Progenitor cell of endocrine pancreas (in vitro differentiated cells): ENCODE data around the gene CDYL. TPM values are rescaled to one million over a fixed set of nuclear protein-coding genes. Genes with fewer than 3 reads are reported as not detected.

Experiments used
- DNase-seq: peaks from one replicate; pipeline ENCODE4 v3.0.0; 2021; ENCODE audit warnings: low spot score; ENCODE audit not compliant: unreplicated experiment
- H3K27ac Mint-ChIP-seq: 2 replicates; pipeline ENCODE4 v1.8.0; 2021; ENCODE audit warnings: mild to moderate bottlenecking, moderate library complexity, mixed read lengths
- H3K27me3 Mint-ChIP-seq: 2 replicates; pipeline ENCODE4 v1.8.0; 2021; ENCODE audit warnings: mixed read lengths
- H3K36me3 Mint-ChIP-seq: 2 replicates; pipeline ENCODE4 v1.8.0; 2022; ENCODE audit warnings: mixed read lengths; ENCODE audit not compliant: insufficient read depth
- H3K4me1 Mint-ChIP-seq: 2 replicates; pipeline ENCODE4 v1.8.0; 2021; ENCODE audit warnings: low read depth, mixed read lengths
- H3K4me3 Mint-ChIP-seq: 2 replicates; pipeline ENCODE4 v1.8.0; 2021; ENCODE audit warnings: low read depth, mild to moderate bottlenecking, moderate library complexity, mixed read lengths
- H3K9me3 Mint-ChIP-seq: 2 replicates; pipeline ENCODE4 v1.8.0; 2021; ENCODE audit warnings: low read depth, mixed read lengths
- total RNA-seq: library from RNA; stranded (reverse); gene quantifications from 2 replicates; pipeline ENCODE4 v1.2.1, GENCODE V29; 2021
- TF ChIP-seq, protein P1 (sequence below): fragments of 200-600 bp; sonication (generic); IDR thresholded peaks from one replicate; pipeline ENCODE4 v1.5.0; 2021; ENCODE audit warnings: antibody characterized with exemption, mild to moderate bottlenecking; ENCODE audit not compliant: unreplicated experiment

CDYL gene
- total RNA-seq, 1 donor from 2014 or later: 78.3 TPM

DNA sequence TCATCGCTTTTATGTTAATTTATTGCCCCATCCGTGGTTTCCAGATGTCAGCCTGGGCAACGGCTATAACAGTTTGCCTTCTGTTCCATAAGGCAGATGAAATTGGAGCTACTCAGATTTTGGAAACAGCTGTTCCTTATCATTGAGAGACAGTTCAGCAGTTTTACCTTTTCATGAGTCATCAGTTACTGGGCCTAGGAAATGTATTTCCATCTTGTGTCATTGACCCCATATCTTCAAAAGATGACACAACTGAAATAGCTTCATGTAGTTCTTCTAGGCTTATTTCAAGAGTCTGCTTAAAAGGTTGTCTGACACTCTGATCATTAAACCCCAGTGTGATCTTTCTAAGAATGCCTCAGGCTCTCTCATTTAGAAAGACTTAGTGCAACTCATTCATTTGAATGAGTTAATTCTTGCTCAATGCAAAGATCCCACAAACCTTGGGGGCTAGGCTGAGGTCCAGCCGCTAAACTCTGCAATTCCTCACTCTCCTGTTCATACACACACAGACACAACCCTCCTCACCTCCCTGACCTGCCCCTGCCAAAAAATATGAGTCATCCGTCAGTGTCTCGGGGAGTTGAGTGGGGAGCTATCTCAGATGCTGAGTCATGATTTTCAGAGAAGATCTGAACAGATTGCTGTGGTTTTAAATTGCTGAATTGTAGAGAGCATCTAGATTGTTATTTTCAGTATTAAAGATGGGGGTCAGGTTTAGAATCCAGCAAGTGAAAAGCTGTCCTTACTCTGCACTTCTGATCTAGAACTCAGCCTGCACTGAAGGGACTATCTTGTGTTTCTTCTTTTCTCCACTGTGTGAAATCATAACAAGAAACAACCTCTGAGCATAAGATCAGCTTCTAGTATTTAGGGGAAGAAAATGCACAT lies 165.8 kb downstream of the CDYL start:
- Mint-ChIP-seq H3K27ac (peak overlapping the region; percentile 65), H3K36me3 (peaks cover 11% of the 10 kb centered on the region), H3K4me1 (peaks cover 10% of the 10 kb centered on the region), H3K27me3 (no peaks in the 10 kb centered on the region), H3K9me3 (no peaks in the 10 kb centered on the region), H3K4me3 (no peak overlapping the region)
- no peak for DNase-seq
- TF ChIP-seq, protein P1, sequence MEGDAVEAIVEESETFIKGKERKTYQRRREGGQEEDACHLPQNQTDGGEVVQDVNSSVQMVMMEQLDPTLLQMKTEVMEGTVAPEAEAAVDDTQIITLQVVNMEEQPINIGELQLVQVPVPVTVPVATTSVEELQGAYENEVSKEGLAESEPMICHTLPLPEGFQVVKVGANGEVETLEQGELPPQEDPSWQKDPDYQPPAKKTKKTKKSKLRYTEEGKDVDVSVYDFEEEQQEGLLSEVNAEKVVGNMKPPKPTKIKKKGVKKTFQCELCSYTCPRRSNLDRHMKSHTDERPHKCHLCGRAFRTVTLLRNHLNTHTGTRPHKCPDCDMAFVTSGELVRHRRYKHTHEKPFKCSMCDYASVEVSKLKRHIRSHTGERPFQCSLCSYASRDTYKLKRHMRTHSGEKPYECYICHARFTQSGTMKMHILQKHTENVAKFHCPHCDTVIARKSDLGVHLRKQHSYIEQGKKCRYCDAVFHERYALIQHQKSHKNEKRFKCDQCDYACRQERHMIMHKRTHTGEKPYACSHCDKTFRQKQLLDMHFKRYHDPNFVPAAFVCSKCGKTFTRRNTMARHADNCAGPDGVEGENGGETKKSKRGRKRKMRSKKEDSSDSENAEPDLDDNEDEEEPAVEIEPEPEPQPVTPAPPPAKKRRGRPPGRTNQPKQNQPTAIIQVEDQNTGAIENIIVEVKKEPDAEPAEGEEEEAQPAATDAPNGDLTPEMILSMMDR: no peak

DNA sequence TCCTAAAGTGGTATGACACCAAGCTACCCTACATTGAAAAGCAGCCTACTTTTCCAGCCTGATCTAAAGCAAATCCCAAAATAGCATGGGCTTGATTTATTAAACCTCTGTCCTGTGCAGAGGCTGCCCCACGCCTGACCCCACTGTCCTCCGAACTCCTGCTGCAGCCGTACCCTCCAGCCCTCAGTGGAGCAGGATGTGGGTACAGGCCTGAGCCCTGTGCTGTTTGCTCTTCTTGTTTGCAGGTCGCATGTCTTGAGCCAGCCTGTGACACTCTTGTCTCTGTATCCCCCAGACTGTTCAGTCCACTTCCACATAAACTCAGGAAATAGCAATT lies 166.4 kb downstream of the CDYL start:
- DNase-seq: no peak
- TF ChIP-seq, protein P1: no peak
- Mint-ChIP-seq H3K9me3 (no peaks in the 10 kb centered on the region), H3K36me3 (peaks cover 7% of the 10 kb centered on the region), H3K27me3 (no peaks in the 10 kb centered on the region), H3K4me1 (peaks cover 10% of the 10 kb centered on the region), H3K4me3 (no peak overlapping the region), H3K27ac (peak overlapping the region; percentile 12)

DNA sequence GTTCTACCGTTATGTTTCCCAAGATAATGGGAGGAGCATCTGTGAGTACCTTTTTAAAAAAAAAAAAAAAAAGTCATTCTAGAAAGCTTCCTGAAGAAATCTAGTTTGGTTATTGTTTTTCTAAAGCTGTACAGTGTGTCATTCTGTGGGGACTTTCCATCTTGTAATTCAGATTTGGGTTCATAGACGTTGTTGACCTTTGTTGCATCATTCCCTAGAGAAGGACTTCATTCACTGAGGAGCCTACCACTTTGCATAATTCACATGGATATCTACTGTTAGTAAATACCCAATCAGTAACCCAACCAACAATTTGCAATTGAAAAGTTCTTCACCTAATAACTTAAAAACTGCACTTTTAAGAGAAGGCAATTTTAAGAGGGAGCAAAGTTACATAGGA lies 167.5 kb downstream of the CDYL start:
- Mint-ChIP-seq H3K27me3 (no peaks in the 10 kb centered on the region), H3K9me3 (no peaks in the 10 kb centered on the region), H3K4me1 (peaks cover 10% of the 10 kb centered on the region), H3K4me3 (no peak overlapping the region), H3K27ac (no peak overlapping the region), H3K36me3 (peaks cover 4% of the 10 kb centered on the region)
- TF ChIP-seq, protein P1: no peak
- no peak for DNase-seq

DNA sequence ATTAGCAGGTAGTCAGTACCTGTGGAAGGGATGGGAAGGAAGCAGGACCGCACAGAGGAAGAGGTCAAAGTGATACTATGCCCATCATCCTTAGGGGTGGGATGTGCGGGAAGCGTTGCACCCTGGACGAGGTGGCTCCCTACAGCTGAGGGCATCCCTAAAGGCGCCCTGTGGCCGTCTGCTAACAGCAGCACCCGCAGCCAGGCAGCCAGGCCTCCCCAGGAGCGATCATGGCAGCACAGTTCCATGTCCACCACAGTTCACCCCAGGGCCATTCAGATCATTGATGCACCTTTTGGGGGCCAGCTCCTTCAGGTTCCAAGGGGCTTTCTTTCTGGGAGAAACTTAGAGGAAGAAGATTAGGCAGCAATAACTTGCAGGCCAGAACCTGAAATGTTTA lies 168.1 kb downstream of the CDYL start:
- no peaks in the 10 kb centered on the region for H3K9me3 Mint-ChIP-seq
- TF ChIP-seq, protein P1: no peak
- no peak overlapping the region for H3K27ac Mint-ChIP-seq
- no peak for DNase-seq
- H3K36me3 Mint-ChIP-seq: peaks cover 5% of the 10 kb centered on the region
- peaks cover 10% of the 10 kb centered on the region for H3K4me1 Mint-ChIP-seq
- H3K27me3 Mint-ChIP-seq: no peaks in the 10 kb centered on the region
- H3K4me3 Mint-ChIP-seq: no peak overlapping the region

DNA sequence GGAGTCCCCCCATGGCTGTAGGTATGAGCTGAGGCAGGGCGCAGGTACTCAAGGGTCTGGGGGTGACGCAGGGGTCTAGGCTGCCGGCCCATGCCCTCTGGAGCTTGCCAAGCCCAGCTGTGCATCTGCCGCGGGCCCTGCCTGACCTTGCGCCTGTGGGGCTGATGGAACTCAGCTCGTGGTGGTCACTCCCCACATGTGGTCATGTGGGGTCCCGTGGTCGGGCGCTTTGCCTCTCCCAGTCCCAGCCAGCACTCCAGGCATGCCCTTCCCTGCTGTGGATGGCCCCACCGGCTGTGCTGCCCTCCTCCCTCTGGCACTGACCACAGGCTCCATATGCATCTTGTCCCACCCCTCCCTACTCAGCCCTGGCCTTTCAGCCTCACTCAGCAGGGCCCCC lies 170.3 kb downstream of the CDYL start:
- no peaks in the 10 kb centered on the region for H3K27me3 Mint-ChIP-seq
- no peak overlapping the region for H3K27ac Mint-ChIP-seq
- DNase-seq: no peak
- H3K4me3 Mint-ChIP-seq: no peak overlapping the region
- TF ChIP-seq, protein P1: no peak
- peaks cover 17% of the 10 kb centered on the region for H3K4me1 Mint-ChIP-seq
- peaks cover 21% of the 10 kb centered on the region for H3K36me3 Mint-ChIP-seq
- no peaks in the 10 kb centered on the region for H3K9me3 Mint-ChIP-seq
